NCI-H1105 (cell line): ENCODE results near the gene UBE2A.

ENCODE experiments used
- DNase-seq: peaks from one replicate; lab custom pipeline; 2025; lab: John Stamatoyannopoulos, UW

The UBE2A gene

DNA sequence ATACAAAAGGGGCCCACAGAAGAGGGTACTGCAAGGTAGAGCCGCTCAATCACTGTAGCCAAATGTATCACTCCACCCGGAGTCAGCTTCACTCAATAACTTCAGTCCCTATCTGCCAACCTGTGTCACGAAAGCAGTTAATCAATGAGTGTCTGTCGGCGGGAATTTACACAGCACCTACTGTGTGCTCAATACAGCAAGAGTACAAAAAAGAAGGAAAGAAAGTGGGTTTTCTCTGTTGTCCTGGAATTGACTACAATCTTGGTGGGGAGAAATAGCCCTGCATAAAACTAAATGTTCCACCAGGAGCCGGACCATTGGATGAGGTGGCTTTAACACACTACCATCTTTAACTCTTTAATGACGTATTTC, 32.6 kb downstream of the UBE2A start:
- DNase-seq: no peak

DNA sequence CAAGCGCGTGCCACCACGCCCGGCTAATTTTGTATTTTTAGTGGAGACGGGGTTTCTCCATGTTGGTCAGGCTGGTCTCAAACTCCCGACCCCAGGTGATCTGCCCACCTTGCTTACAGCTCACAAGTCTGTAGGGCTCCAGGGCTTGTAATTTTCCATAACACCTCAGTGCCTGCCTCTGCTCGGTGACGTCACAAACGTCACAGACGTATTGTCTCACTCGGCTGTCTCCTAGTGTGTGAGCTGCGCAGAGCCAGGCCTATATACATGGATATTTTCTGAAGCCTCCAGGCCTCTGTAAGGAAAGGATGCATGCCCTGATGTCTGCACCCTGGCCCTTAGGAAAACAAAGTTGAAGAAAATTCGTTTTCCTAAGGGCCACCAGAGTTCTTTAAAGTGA, 40.4 kb downstream of the UBE2A start:
- DNase-seq: no peak

DNA sequence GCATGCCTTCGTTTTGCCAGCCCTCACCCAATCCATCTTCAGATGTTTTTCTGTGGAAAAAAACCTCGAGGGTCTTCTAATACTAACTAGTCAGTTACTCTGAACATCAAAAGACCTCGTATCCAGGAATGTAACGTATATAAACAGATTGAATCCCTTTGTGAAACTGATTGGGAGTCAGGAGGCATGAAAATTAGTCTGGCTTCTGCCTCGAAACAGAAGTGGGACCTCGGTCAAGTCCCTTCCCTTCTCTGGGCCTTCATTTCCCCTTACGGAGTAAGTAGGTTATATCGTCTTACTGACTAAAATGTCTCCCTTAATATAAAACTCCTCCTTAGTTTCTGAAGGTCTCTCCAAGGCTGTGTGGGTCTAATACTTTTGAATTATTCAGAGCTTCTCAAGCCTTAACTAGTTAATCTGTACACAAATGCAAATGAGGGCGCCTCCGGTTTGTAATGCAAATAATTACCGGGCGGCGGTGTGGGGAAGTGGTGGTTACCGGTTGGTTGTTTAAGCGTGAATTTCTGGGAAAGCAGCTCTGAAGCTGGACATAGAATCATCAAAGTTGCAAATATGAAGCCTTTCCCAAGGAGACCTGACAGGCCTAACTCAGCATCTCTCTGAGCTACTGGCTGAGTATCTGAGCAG, 43.3 kb downstream of the UBE2A start:
- DNase-seq: no peak

DNA sequence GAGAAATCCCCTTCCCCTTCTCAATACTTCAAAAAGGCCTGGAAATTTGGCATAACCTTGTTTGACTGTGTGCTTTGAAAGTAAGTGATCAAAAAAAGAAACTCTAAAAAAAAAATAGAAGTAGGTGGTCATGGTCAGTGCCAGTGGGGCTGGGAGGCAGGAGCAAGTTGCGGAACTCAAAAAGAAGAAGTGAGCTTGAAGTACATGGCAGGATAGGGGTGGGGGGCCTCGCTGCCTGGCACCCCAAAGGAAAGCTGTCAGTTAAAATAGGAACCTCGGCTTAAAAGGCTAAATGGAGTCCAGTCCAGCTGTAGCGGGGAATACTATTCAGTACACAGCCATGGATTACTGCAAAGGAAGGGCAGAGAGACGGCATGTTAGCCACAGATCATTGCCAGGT, 44.1 kb downstream of the UBE2A start:
- no peak for DNase-seq

DNA sequence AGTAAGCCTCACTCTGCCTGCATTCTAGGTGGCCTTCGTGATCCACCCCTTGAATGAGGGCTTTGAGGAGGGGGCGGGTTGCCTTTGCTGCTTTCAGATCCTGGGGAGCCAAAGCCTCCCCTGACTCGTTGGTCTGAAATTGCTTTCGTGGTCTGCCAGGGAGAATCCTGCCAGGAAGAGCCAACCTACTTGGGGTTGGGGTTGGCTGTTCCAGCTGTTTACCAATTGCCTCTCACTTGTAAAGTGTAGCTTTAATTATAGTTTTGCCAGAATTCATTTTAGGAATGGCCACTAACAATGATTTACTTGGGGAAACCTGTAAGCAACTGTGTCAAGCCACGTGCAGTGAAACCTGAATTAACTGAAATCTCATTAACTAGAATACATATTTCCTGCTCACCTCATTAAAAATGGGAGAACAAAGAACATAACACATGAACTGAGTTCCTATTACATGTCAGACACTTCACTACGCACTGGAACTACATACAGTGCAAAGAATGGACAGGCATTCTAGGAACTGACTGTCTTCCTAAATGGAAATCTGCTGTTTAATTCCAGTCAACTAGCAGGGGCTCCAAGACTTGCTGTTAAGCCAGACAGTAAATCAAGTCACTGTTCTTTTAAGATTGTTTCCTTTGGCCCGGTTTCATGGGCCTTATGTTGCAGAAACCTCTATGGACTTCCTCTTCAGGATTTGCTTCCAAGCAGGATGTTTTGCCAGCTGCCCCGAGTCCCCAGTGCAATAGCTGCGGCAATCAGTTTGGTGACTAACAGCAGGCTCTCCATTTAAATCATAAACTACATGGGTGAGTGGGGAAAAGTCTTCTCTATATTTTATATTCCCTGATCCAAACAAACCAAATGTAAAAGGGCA, 48.2 kb downstream of the UBE2A start:
- no peak for DNase-seq

DNA sequence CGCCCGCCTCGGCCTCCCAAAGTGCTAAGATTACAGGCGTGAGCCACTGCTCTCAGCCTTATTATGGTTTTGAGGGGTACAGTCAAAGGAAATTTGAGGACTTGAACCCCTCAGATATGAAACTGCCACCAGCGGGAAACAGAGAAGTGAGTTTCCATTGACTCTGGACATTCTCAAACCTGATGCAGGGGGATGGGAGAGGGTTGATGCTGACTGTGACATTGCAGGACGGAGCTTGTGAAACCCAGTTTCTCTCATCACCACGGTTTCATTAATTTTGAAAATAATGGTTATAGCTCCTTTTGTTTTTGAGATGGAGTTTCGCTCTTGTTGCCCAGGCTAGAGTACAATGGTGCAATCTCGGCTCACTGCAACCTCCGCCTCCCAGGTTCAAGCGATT, 50.1 kb downstream of the UBE2A start:
- DNase-seq: no peak

DNA sequence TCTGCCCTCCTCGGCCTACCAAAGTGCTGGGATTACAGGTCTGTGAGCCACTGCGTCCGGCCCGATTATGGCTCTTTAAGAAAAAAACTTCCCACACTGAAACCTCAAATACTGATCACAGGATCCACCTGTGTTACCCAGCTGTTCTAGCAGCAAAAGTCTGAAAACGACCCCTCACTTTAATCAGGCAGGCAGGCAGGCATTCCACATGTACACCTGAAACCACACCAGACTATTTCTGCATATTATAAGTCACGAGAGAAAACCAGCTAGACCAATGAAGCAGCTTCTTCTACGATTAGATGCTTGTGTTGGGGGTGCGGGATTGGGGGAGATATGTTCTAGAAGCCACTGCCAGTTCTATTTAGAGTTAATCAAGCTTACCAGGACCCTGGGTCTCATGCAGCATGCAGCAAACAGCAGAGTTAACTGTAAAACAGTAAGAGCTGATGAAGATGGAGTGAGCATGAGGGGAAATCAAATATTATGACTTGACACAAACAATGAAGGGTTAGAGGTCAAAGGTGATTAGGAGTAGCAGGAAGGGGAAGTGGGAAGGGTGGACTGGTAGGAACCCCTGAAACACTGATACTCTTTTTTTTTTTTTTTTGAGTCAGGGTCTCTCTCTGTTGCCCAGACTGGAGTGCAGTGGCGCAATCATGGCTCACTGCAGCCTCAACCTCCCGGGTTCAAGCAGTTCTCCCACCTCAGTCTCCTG, 50.7 kb downstream of the UBE2A start:
- no peak for DNase-seq

DNA sequence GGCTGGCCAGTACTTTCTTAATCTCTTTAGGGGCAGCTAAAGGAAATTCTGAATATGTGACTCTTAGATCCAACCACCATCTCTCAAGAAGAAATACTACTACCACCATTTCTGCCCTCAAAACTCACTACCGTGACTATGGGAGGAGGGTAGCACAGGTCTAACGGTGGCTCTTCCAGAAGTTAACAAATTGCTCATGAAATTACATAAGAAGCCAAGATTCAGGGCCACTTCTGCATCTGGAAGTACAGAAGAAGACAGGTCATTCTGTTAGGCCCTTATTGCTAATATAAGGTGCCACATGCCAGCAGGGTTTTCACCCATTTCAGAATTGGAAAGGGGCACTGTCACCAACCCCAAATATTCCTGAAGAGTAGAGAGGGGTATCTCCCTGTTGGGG, 51.5 kb downstream of the UBE2A start:
- DNase-seq: no peak
